Upper lobe of right lung (tissue), 1 donor: ENCODE results near the gene PLD5. TPM values are rescaled to one million over a fixed set of nuclear protein-coding genes. Genes with fewer than 3 reads are reported as not detected.
A peak's percentile ranks its signal among the peaks of the same experiment; 100 is the strongest.

ENCODE experiments used
- ATAC-seq: fragments of 200-7000 bp; cut with Tn5 transposase; one replicate; pipeline ENCODE4 v1.9.1; 2020; ENCODE audit warnings: mild to moderate bottlenecking, moderate library complexity
- DNase-seq: peaks from one replicate; pipeline ENCODE4 v3.0.0-alpha.2; 2020
- H3K27ac ChIP-seq: fragments of 200-600 bp; one replicate; pipeline ENCODE4 v1.8.0; 2022
- H3K27me3 ChIP-seq: fragments of 200-600 bp; one replicate; pipeline ENCODE4 v1.8.0; 2022; ENCODE audit warnings: mild to moderate bottlenecking
- H3K36me3 ChIP-seq: fragments of 200-600 bp; one replicate; pipeline ENCODE4 v1.8.0; 2022
- H3K4me1 ChIP-seq: fragments of 200-600 bp; one replicate; pipeline ENCODE4 v1.8.0; 2022
- H3K4me3 ChIP-seq: fragments of 200-600 bp; one replicate; pipeline ENCODE4 v1.8.0; 2022; ENCODE audit warnings: mild to moderate bottlenecking
- H3K9me3 ChIP-seq: fragments of 200-600 bp; one replicate; pipeline ENCODE4 v1.8.0; 2022
- CTCF ChIP-seq: fragments of 200-600 bp; IDR thresholded peaks from one replicate; pipeline ENCODE4 v1.8.0; 2022; ENCODE audit warnings: antibody characterized with exemption
- intact Hi-C: fragments of 100-400 bp; cut with DNase I; formaldehyde crosslinking; loops from one replicate; pipeline ENCODE4 v1.11.0; 2022
- total RNA-seq: library from RNA; stranded (reverse); fragmentation: NEBNext Ultra II Directional; extraction: Animal tissue kit (Norgen Biotek cat#: 25700); gene quantifications from one replicate; pipeline ENCODE4 v1.2.1, GENCODE V29; 2021
- donor health status: DM: no; HTN: yes; CAD: no; lungs with severe emphysema.

Gene PLD5
- total RNA-seq, 1 donor from 2014 or later = 0.87 TPM

- Histone ChIP-seq H3K4me3 (no peak overlapping the region), H3K27me3 (no peaks in the 10 kb centered on the region), H3K9me3 (no peaks in the 10 kb centered on the region), H3K36me3 (no peaks in the 10 kb centered on the region), H3K4me1 (no peaks in the 10 kb centered on the region), H3K27ac (no peak overlapping the region)
- DNase-seq (no peak), ATAC-seq (no peak)
- TF ChIP-seq CTCF = no peak
- intact Hi-C loops = no loop called here
These were observed 383.7 kb downstream of the PLD5 start for GRCh38 chr1:242140836-242141235.

- intact Hi-C loops = no loop called here
- Histone ChIP-seq H3K4me1 (no peaks in the 10 kb centered on the region), H3K9me3 (no peaks in the 10 kb centered on the region), H3K36me3 (no peaks in the 10 kb centered on the region), H3K27me3 (no peaks in the 10 kb centered on the region), H3K4me3 (no peak overlapping the region), H3K27ac (no peak overlapping the region)
- TF ChIP-seq CTCF = no peak
- DNase-seq (no peak), ATAC-seq (no peak)
These were observed 384.5 kb downstream of the PLD5 start for GRCh38 chr1:242139986-242140385.

GRCh38 chr1:242139442-242139841 lies 385.1 kb downstream of the PLD5 start:
- Histone ChIP-seq H3K4me1 (no peaks in the 10 kb centered on the region), H3K9me3 (no peaks in the 10 kb centered on the region), H3K36me3 (no peaks in the 10 kb centered on the region), H3K27ac (no peak overlapping the region), H3K4me3 (no peak overlapping the region), H3K27me3 (no peaks in the 10 kb centered on the region)
- peak; percentile 81 for ATAC-seq
- no peak for DNase-seq
- no peak for TF ChIP-seq CTCF
- intact Hi-C loops = no loop called here

- no peaks in the 10 kb centered on the region for H3K4me1 ChIP-seq
- no peaks in the 10 kb centered on the region for H3K27me3 ChIP-seq
- no peaks in the 10 kb centered on the region for H3K36me3 ChIP-seq
- H3K4me3 ChIP-seq = no peak overlapping the region
- DNase-seq (no peak), ATAC-seq (no peak)
- no peaks in the 10 kb centered on the region for H3K9me3 ChIP-seq
- no peak overlapping the region for H3K27ac ChIP-seq
- intact Hi-C loops = no loop called here
- no peak for TF ChIP-seq CTCF
These were observed 390.7 kb downstream of the PLD5 start for GRCh38 chr1:242133796-242134195.

GRCh38 chr1:242133351-242133750 lies 391.1 kb downstream of the PLD5 start:
- no peaks in the 10 kb centered on the region for H3K36me3 ChIP-seq
- H3K4me1 ChIP-seq = no peaks in the 10 kb centered on the region
- no peak overlapping the region for H3K4me3 ChIP-seq
- TF ChIP-seq CTCF = no peak
- no peak for ATAC-seq
- H3K27ac ChIP-seq = no peak overlapping the region
- H3K9me3 ChIP-seq = no peaks in the 10 kb centered on the region
- H3K27me3 ChIP-seq = no peaks in the 10 kb centered on the region
- no peak for DNase-seq
- intact Hi-C loops = no loop called here

- Histone ChIP-seq H3K27ac (no peak overlapping the region), H3K4me1 (no peaks in the 10 kb centered on the region), H3K4me3 (no peak overlapping the region), H3K27me3 (no peaks in the 10 kb centered on the region), H3K36me3 (no peaks in the 10 kb centered on the region), H3K9me3 (no peaks in the 10 kb centered on the region)
- ATAC-seq = no peak
- no peak for TF ChIP-seq CTCF
- no peak for DNase-seq
- intact Hi-C loops = no loop called here
These were observed 392.2 kb downstream of the PLD5 start for GRCh38 chr1:242132121-242132817.
